Measurements from ENCODE around the gene ZBTB16.

DNA sequence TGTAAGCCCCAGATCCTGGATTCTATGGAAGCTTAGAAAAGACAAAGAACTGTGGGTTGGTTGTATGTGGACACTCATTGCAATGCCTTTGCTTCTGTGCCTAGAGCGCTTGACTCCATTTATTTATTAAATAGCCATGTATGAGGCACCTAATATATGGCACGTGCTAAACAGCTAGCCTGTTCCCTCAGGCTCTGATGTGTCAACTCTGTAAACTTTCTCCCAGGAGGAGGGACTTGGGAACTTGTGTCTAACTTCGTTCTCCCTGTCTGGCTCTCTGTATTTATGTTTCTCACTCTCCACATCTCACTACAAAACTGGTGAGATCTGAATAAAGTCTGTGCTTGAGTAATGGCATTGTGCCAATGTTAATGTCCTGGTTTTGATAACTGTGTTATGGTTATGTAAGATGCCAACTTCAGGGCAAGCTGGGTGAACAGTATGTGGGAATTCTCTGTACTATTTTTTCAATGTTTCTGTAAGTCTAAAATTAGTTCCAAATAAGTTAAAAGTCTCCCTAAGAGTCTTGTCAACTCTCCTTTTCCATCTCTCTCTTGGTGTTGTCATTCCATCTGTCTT lies 34.1 kb upstream of the ZBTB16 start:
- TF ChIP-seq, protein P1, sequence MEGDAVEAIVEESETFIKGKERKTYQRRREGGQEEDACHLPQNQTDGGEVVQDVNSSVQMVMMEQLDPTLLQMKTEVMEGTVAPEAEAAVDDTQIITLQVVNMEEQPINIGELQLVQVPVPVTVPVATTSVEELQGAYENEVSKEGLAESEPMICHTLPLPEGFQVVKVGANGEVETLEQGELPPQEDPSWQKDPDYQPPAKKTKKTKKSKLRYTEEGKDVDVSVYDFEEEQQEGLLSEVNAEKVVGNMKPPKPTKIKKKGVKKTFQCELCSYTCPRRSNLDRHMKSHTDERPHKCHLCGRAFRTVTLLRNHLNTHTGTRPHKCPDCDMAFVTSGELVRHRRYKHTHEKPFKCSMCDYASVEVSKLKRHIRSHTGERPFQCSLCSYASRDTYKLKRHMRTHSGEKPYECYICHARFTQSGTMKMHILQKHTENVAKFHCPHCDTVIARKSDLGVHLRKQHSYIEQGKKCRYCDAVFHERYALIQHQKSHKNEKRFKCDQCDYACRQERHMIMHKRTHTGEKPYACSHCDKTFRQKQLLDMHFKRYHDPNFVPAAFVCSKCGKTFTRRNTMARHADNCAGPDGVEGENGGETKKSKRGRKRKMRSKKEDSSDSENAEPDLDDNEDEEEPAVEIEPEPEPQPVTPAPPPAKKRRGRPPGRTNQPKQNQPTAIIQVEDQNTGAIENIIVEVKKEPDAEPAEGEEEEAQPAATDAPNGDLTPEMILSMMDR (IDR thresholded peaks at IDR 0.05): no peak
- TF ChIP-seq POLR2A (IDR thresholded peaks at IDR 0.05): no peak

All from heart left ventricle (tissue), 13 donors.